K562 (cell line): Measurements from ENCODE around the gene IDS. TPM values are rescaled to one million over a fixed set of nuclear protein-coding genes. Genes with fewer than 3 reads are reported as not detected.

ENCODE experiments used
- ATAC-seq: fragments of 200-7000 bp; cut with Tn5 transposase; 3 replicates; pipeline ENCODE4 v1.9.1; 2020; ENCODE audit warnings: moderate library complexity
- BruUV-seq: library from RNA; stranded (reverse); fragments of 400-500 nt; replicated peaks from 2 replicates; lab custom pipeline; 2021; lab: Mats Ljungman, UMichigan
- CTCF ChIA-PET: fragments of 300-600 bp; formaldehyde crosslinking; extraction: SDS; loops from one replicate; lab custom pipeline; 2021; ENCODE audit warnings: low intra/inter-chr PET ratio; lab: Yijun Ruan, JAX
- POLR2A ChIA-PET: fragments of 300-600, 350-650 bp; sonication (Branson Sonifier 250); formaldehyde crosslinking; extraction: SDS; loops from one replicate; lab custom pipeline; 2021; ENCODE audit warnings: antibody characterized with exemption, inconsistent platforms; lab: Yijun Ruan, JAX
- DNase-seq, 4 experiments: peaks; one replicate each; pipeline versions ENCODE4 v3.0.0 to v3.0.0-alpha.2; 2011 to 2018; ENCODE audit warnings: low spot score in 3 of 4, mixed read lengths in 3 of 4; ENCODE audit errors: extremely low read depth in 1 of 4
- FAIRE-seq: peaks from 2 replicates; lab custom pipeline; 2011; peaks lifted over from hg19 to GRCh38; lab: Jason Lieb, UNC
- H2AFZ ChIP-seq: 2 replicates; pipeline ENCODE4 v1.6.0; 2011; ENCODE audit warnings: low read depth, low read length, control low read depth, inconsistent platforms
- H3K27ac ChIP-seq: fragments of 200-600 bp; 3 replicates; pipeline ENCODE4 v1.8.0; 2011; ENCODE audit warnings: low read depth, mild to moderate bottlenecking, control low read depth, inconsistent platforms, low read length, moderate library complexity, mixed read lengths; ENCODE audit errors: extremely low read depth
- H3K27me3 ChIP-seq, 2 experiments: fragments of 300-600 bp in 1 of 2; 2 replicates in 1 of 2; 3 replicates in 1 of 2; pipeline versions ENCODE4 v1.6.0 to v1.8.0; 2011; ENCODE audit warnings: inconsistent platforms in 2 of 2, low read length in 2 of 2, mild to moderate bottlenecking in 1 of 2, mixed read lengths in 1 of 2, moderate library complexity in 1 of 2; ENCODE audit not compliant: control insufficient read depth in 2 of 2, insufficient read depth in 2 of 2
- H3K36me3 ChIP-seq: fragments of 300-600 bp; 3 replicates; pipeline ENCODE4 v1.8.0; 2011; ENCODE audit warnings: mild to moderate bottlenecking, low read length, inconsistent platforms; ENCODE audit not compliant: control insufficient read depth, insufficient read depth
- H3K4me1 ChIP-seq, 2 experiments: fragments of 200-600 bp in 1 of 2; replicated peaks in 1 of 2; 2 replicates in 1 of 2; 3 replicates in 1 of 2; pipeline versions ENCODE4 v1.5.1 to v1.8.0; 2011; ENCODE audit warnings: inconsistent platforms in 2 of 2, low read length in 2 of 2, mild to moderate bottlenecking in 1 of 2, mixed read lengths in 1 of 2, moderate library complexity in 1 of 2; ENCODE audit not compliant: control insufficient read depth in 2 of 2, insufficient read depth in 2 of 2
- H3K4me2 ChIP-seq: 2 replicates; pipeline ENCODE4 v1.6.1; 2011; ENCODE audit warnings: low read length, control low read depth, inconsistent platforms, mixed read lengths; ENCODE audit not compliant: insufficient read depth
- H3K4me3 ChIP-seq: fragments of 200-600 bp; sonication (generic), shearing (Covaris generic); 2 replicates; pipeline ENCODE4 v1.5.1; 2016; ENCODE audit warnings: control low read depth, inconsistent platforms
- H3K79me2 ChIP-seq: fragments of 200-600 bp; 3 replicates; pipeline ENCODE4 v1.8.0; 2011; ENCODE audit warnings: low read length, inconsistent platforms; ENCODE audit not compliant: control insufficient read depth, insufficient read depth
- H3K9ac ChIP-seq, 2 experiments: 2 replicates each; pipeline versions ENCODE4 v1.6.0 to v1.6.1; 2011; ENCODE audit warnings: low read depth in 2 of 2, low read length in 2 of 2, control low read depth in 1 of 2, inconsistent platforms in 1 of 2, mild to moderate bottlenecking in 1 of 2, mixed read lengths in 1 of 2; ENCODE audit not compliant: insufficient read depth in 1 of 2
- H3K9me1 ChIP-seq: one replicate; pipeline ENCODE4 v1.6.0; 2011; ENCODE audit warnings: inconsistent platforms, mild to moderate bottlenecking, low read length, moderate library complexity; ENCODE audit not compliant: control insufficient read depth, insufficient read depth
- H3K9me3 ChIP-seq: replicated peaks from 2 replicates; pipeline ENCODE4 v1.5.1; 2011; ENCODE audit warnings: low read depth, low read length, inconsistent platforms; ENCODE audit not compliant: control insufficient read depth, insufficient read depth
- H4K20me1 ChIP-seq: replicated peaks from 2 replicates; pipeline ENCODE4 v1.6.1; 2011; ENCODE audit warnings: low read length, inconsistent platforms, mixed read lengths; ENCODE audit not compliant: control insufficient read depth, insufficient read depth
- CBX5 ChIP-seq: IDR thresholded peaks from 2 replicates; pipeline ENCODE4 v1.6.1; 2014; ENCODE audit warnings: low read depth, borderline replicate concordance
- CCAR2 ChIP-seq: fragments of 200-400 bp; formaldehyde crosslinking; IDR thresholded peaks from 2 replicates; pipeline ENCODE4 v1.6.1; 2017; ENCODE audit warnings: mild to moderate bottlenecking, low read depth, low read length
- DDX20 ChIP-seq: fragments of 450-650 bp; IDR thresholded peaks from 2 replicates; pipeline ENCODE4 v1.6.1; 2016; ENCODE audit warnings: missing genetic modification characterization, low read depth, mild to moderate bottlenecking, missing compliant biosample characterization, moderate library complexity
- E2F3 ChIP-seq: fragments of 250-450 bp; sonication (Bioruptor Pico); IDR thresholded peaks from 2 replicates; pipeline ENCODE4 v1.4.0; 2020; ENCODE audit warnings: mild to moderate bottlenecking
- EP400 ChIP-seq: fragments of 450-650 bp; IDR thresholded peaks from 2 replicates; pipeline ENCODE4 v1.6.1; 2017; ENCODE audit warnings: antibody characterized with exemption, mild to moderate bottlenecking, moderate library complexity
- ETV5 ChIP-seq: sonication (generic); formaldehyde crosslinking; IDR thresholded peaks from 2 replicates; pipeline ENCODE4 v1.4.0; 2020; ENCODE audit warnings: low read depth, mild to moderate bottlenecking, missing genetic modification reagents
- KHSRP ChIP-seq: fragments of 450-650 bp; IDR thresholded peaks from 2 replicates; pipeline ENCODE4 v1.6.1; 2017
- KLF1 ChIP-seq: fragments of 450-650 bp; IDR thresholded peaks from 2 replicates; pipeline ENCODE4 v1.6.1; 2016; ENCODE audit warnings: missing genetic modification characterization, missing compliant biosample characterization
- LEF1 ChIP-seq: fragments of 450-650 bp; IDR thresholded peaks from 2 replicates; pipeline ENCODE4 v1.6.1; 2016; ENCODE audit warnings: mild to moderate bottlenecking
- PREB ChIP-seq: sonication (generic); formaldehyde crosslinking; IDR thresholded peaks from 2 replicates; pipeline ENCODE4 v1.8.1; 2023; ENCODE audit warnings: mild to moderate bottlenecking, missing genetic modification reagents
- SRSF1 ChIP-seq: fragments of 200-400 bp; formaldehyde crosslinking; IDR thresholded peaks from 2 replicates; pipeline ENCODE4 v1.6.1; 2017; ENCODE audit warnings: mild to moderate bottlenecking, low read depth, low read length, moderate library complexity
- UBTF ChIP-seq, 2 experiments: IDR thresholded peaks; 2 replicates each; pipeline ENCODE4 v1.6.1; 2012; ENCODE audit warnings: improper control_type of control experiment in 2 of 2, low read depth in 2 of 2, low read length in 2 of 2, borderline replicate concordance in 1 of 2
- ZNF324 ChIP-seq: fragments of 250-450 bp; sonication (Bioruptor Pico); IDR thresholded peaks from 2 replicates; pipeline ENCODE4 v1.4.0; 2020; ENCODE audit warnings: mild to moderate bottlenecking
- WGBS: fragments of 100-300 bp; shearing (Covaris generic); methylation state at CpG from one replicate; pipeline ENCODE4 v1.1.6; 2016; ENCODE audit warnings: low coverage, mixed read lengths; ENCODE audit not compliant: insufficient coverage; ENCODE audit errors: missing lambda C conversion rate; 5-methylcytosine and 5-hydroxymethylcytosine counted together
- in situ Hi-C: fragments of 300-500 bp; cut with MboI; formaldehyde crosslinking; loops from 4 replicates; pipeline ENCODE4 v1.15.0; 2018; ENCODE audit warnings: inconsistent platforms, mixed read lengths
- intact Hi-C: fragments of 100-400 bp; cut with micrococcal nuclease; formaldehyde crosslinking; loops from 2 replicates; pipeline ENCODE4 v1.14.2; 2022
- polyA plus RNA-seq, 8 experiments: library from polyadenylated mRNA; depleted of rRNA in 4 of 8; stranded (reverse) in 5 of 8; unstranded in 3 of 8; fragments of >200 nt; fragmentation: Nextera tagmentation in 2 of 8; fragmentation: Illumina TruSeq in 1 of 8; extraction: Ambion mirVana in 2 of 8; extraction: Trizol in 1 of 8; gene quantifications; 2 replicates each; pipeline versions ENCODE4 v1.2.1 to v1.2.3, GENCODE V29; 2011 to 2014; ENCODE audit warnings: inconsistent platforms in 1 of 8, missing spikeins in 1 of 8
- total RNA-seq, 7 experiments: library from RNA; depleted of rRNA in 6 of 7; stranded (reverse); fragments of >200 nt in 6 of 7; fragmentation: Illumina TruSeq in 2 of 7; extraction: Trizol in 2 of 7; gene quantifications; 2 replicates each; pipeline versions ENCODE4 v1.2.1 to v1.2.3, GENCODE V29; 2011 to 2021; ENCODE audit warnings: low replicate concordance in 1 of 7

The IDS gene
- total and polyA plus RNA-seq, 9 of the 15 experiments (the other 6 are each of a cell fraction or from before 2014, with no cell fraction given): 2.0 to 18.6 (median 8.6) TPM

GRCh38 chrX:149467920-149468319, 37.2 kb downstream of the IDS start:
- TF ChIP-seq DDX20 (tag): no peak
- TF ChIP-seq ETV5 (CRISPR knock-in tag): no peak
- TF ChIP-seq KHSRP: no peak
- TF ChIP-seq, all 486 proteins: peak for 0
- DNase-seq (no peak), ATAC-seq (no peak), FAIRE-seq (no peak)
- no peak overlapping the region for H3K9ac ChIP-seq
- H3K27me3 ChIP-seq: peaks cover 0 to 7% of the 10 kb centered on the region in 2 experiments; a peak in 1 of 5 replicates
- POLR2A ChIA-PET: no interaction called here
- CTCF ChIA-PET: no interaction called here
- intact Hi-C loops (no loop called here), in situ Hi-C loops (no loop called here)
- H3K27ac ChIP-seq: no peak overlapping the region
- no peaks in the 10 kb centered on the region for H3K36me3 ChIP-seq
- no peaks in the 10 kb centered on the region for H3K9me1 ChIP-seq
- H2AFZ ChIP-seq: no peak overlapping the region
- H3K4me3 ChIP-seq: no peak overlapping the region
- H3K9me3 ChIP-seq: no peaks in the 10 kb centered on the region
- no TSS peak for BruUV-seq
- no peaks in the 10 kb centered on the region for H3K79me2 ChIP-seq
- H3K4me1 ChIP-seq: peaks cover 0 to 4% of the 10 kb centered on the region in 2 experiments; a peak in 2 of 5 replicates
- no peak overlapping the region for H3K4me2 ChIP-seq
- 0% methylated on average over 5 of the region's 5 CpGs for WGBS
- H4K20me1 ChIP-seq: no peaks in the 10 kb centered on the region

GRCh38 chrX:149467461-149467860, 37.6 kb downstream of the IDS start:
- no peaks in the 10 kb centered on the region for H3K79me2 ChIP-seq
- H3K36me3 ChIP-seq: no peaks in the 10 kb centered on the region
- TF ChIP-seq CBX5 (no peak), CCAR2 (no peak), LEF1 (no peak), UBTF (IDR thresholded peaks at IDR 0.05; ENCODE audit: borderline replicate concordance in 1 of 2, low read depth in 2 of 2, low read length in 2 of 2) (no peak), EP400 (no peak), PREB (CRISPR knock-in tag) (no peak), KLF1 (tag) (no peak), E2F3 (CRISPR knock-in tag) (no peak), SRSF1 (no peak), ZNF324 (CRISPR knock-in tag) (no peak)
- no peak overlapping the region for H3K9ac ChIP-seq
- no peak for ATAC-seq
- H3K4me1 ChIP-seq: peaks cover 0 to 4% of the 10 kb centered on the region in 2 experiments; a peak in 2 of 5 replicates
- H3K9me3 ChIP-seq: no peaks in the 10 kb centered on the region
- no peak overlapping the region for H3K4me2 ChIP-seq
- intact Hi-C loops: no loop called here
- no peak for DNase-seq
- in situ Hi-C loops: no loop called here
- no peak for FAIRE-seq
- H2AFZ ChIP-seq: no peak overlapping the region
- H3K27me3 ChIP-seq: peaks cover 0 to 7% of the 10 kb centered on the region in 2 experiments; a peak in 1 of 5 replicates
- H4K20me1 ChIP-seq: no peaks in the 10 kb centered on the region
- POLR2A ChIA-PET: no interaction called here
- CTCF ChIA-PET: no interaction called here
- no peak overlapping the region for H3K4me3 ChIP-seq
- H3K9me1 ChIP-seq: no peaks in the 10 kb centered on the region
- BruUV-seq: no TSS peak
- 7% methylated on average over 3 of the region's 3 CpGs for WGBS
- no peak overlapping the region for H3K27ac ChIP-seq
